Mucosa of descending colon (tissue), 3 donors: ENCODE measurements around the gene OSGIN1. TPM values are rescaled to one million over a fixed set of nuclear protein-coding genes. Genes with fewer than 3 reads are reported as not detected.
A peak's percentile ranks its signal among the peaks of the same experiment; 100 is the strongest.

ENCODE experiments used
- ATAC-seq: fragments of 200-7000 bp; cut with Tn5 transposase; one replicate; pipeline ENCODE4 v1.9.1; 2020; ENCODE audit warnings: mild to moderate bottlenecking, moderate library complexity
- DNase-seq, 3 donors: peaks; one replicate each; pipeline ENCODE4 v3.0.0-alpha.2; 2020
- H3K36me3 ChIP-seq: fragments of 200-600 bp; one replicate; pipeline ENCODE4 v1.8.0; 2021; ENCODE audit warnings: low read depth, mild to moderate bottlenecking
- H3K4me1 ChIP-seq: fragments of 200-600 bp; one replicate; pipeline ENCODE4 v1.8.0; 2021; ENCODE audit warnings: low read depth, mild to moderate bottlenecking
- H3K4me3 ChIP-seq: fragments of 200-600 bp; one replicate; pipeline ENCODE4 v1.8.0; 2021; ENCODE audit warnings: mild to moderate bottlenecking
- H3K9me3 ChIP-seq: fragments of 200-600 bp; one replicate; pipeline ENCODE4 v1.8.0; 2021; ENCODE audit warnings: mild to moderate bottlenecking
- CTCF ChIP-seq: fragments of 200-600 bp; IDR thresholded peaks from one replicate; pipeline ENCODE4 v1.8.0; 2022; ENCODE audit warnings: antibody characterized with exemption, mild to moderate bottlenecking
- intact Hi-C, 2 donors: fragments of 100-400 bp; cut with DNase I in 1 of 2; cut with micrococcal nuclease in 1 of 2; formaldehyde crosslinking; loops; one replicate each; pipeline versions ENCODE4 v1.11.0 to v1.11.1; 2022; cut with DNase I, micrococcal nuclease
- total RNA-seq, 3 donors: library from RNA; stranded (reverse); fragmentation: NEBNext Ultra II Directional in 2 of 3; extraction: Animal tissue kit (Norgen Biotek cat#: 25700) in 2 of 3; gene quantifications; one replicate each; pipeline versions ENCODE4 v1.2.1 to v1.2.4, GENCODE V29; 2021 to 2023
- donor health status: DM: no; HTN: no; CAD: no; lungs with moderate emphysema.
- donor health status: DM: no; HTN: no; CAD: no.
- donor health status: DM: no; HTN: yes; CAD: no.

The OSGIN1 gene
- total RNA-seq, 3 donors from 2014 or later, result 11.6 to 15.9 (median 12.2) TPM

- Histone ChIP-seq H3K4me1 (no peaks in the 10 kb centered on the region), H3K36me3 (no peaks in the 10 kb centered on the region), H3K9me3 (no peaks in the 10 kb centered on the region), H3K4me3 (no peak overlapping the region)
- intact Hi-C loops, result no loop called here
- ATAC-seq (peak; percentile 93), DNase-seq (peak; percentile 92 to 94 (median 94))
- TF ChIP-seq CTCF, result no peak
Observed at GRCh38 chr16:84013787-84014569, 60.9 kb downstream of the OSGIN1 start.

- Histone ChIP-seq H3K4me3 (no peak overlapping the region), H3K36me3 (no peaks in the 10 kb centered on the region), H3K4me1 (no peaks in the 10 kb centered on the region), H3K9me3 (no peaks in the 10 kb centered on the region)
- ATAC-seq (no peak), DNase-seq (peak in 2 of 3 donors; percentile 33 to 56)
- intact Hi-C loops, result no loop called here
- no peak for TF ChIP-seq CTCF
Observed at GRCh38 chr16:84014570-84015327, 61.7 kb downstream of the OSGIN1 start.

DNA sequence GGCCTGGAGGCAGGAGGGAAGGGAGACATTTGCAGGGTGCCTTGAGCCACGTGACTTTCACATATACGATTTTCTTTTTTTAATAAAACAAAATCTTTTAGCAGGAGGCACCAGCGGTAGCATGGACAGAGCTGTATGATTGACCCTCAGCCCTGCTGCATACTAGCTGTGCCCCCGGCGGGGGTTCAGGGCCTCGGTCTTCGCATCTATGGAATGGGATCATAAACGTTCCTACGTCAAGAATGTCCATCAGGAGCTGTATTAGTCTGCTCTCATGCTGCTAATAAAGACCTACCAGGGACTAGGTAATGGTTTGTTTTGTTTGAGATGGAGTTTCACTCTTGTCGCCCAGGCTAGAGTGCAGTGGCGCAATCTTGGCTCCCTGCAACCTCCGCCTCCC, 62.4 kb downstream of the OSGIN1 start:
- Histone ChIP-seq H3K36me3 (no peaks in the 10 kb centered on the region), H3K9me3 (no peaks in the 10 kb centered on the region), H3K4me3 (no peak overlapping the region), H3K4me1 (no peaks in the 10 kb centered on the region)
- TF ChIP-seq CTCF, result no peak
- intact Hi-C loops, result no loop called here
- ATAC-seq (no peak), DNase-seq (no peak)

Other genes with a start within 250 kb of the OSGIN1 start
- 10 to 100 TPM; 76.9 to 89.2 (median 78.9) TPM for gene HSBP1, start 145.3 kb upstream of the OSGIN1 start, total RNA-seq
- 10 to 100 TPM in 2 of 3 donors, 1 to 10 TPM in 1; 9.0 to 13.9 (median 12.2) TPM for gene MLYCD, start 54.1 kb upstream of the OSGIN1 start, total RNA-seq
- 1 to 10 TPM in 1 of 3 donors, under 1 TPM in 2; 0.55 to 2.0 (median 0.96) TPM for gene NECAB2, start 15.0 kb downstream of the OSGIN1 start, total RNA-seq
- not detected for gene SLC38A8, start 89.6 kb downstream of the OSGIN1 start, total RNA-seq
- 10 to 100 TPM; 66.1 to 97.0 (median 93.4) TPM for gene MBTPS1, start 163.7 kb downstream of the OSGIN1 start, total RNA-seq
- 10 to 100 TPM in 2 of 3 donors, 1 to 10 TPM in 1; 7.2 to 21.3 (median 11.0) TPM for gene HSDL1, start 191.9 kb downstream of the OSGIN1 start, total RNA-seq
- under 1 TPM in 1 of 3 donors, not detected in 2; 0.95 TPM for gene DNAAF1, start 192.1 kb downstream of the OSGIN1 start, total RNA-seq
- gene TAF1C, start 233.8 kb downstream of the OSGIN1 start, total RNA-seq, result 10 to 100 TPM; 35.0 to 49.7 (median 42.2) TPM
- under 1 TPM; 0.14 to 0.41 (median 0.26) TPM for gene ADAD2, start 237.9 kb downstream of the OSGIN1 start, total RNA-seq